Measurements from ENCODE around the gene ZNRF1. TPM values are rescaled to one million over a fixed set of nuclear protein-coding genes. Genes with fewer than 3 reads are reported as not detected.

The ZNRF1 gene
- polyA plus RNA-seq, 1 experiment: 24.1 TPM

GRCh38 chr16:75068085-75069031, 69.5 kb downstream of the ZNRF1 start:
- no peaks in the 10 kb centered on the region for H3K27me3 ChIP-seq (ENCODE audit: control insufficient read depth, insufficient read depth, low read length)
- H3K36me3 ChIP-seq (ENCODE audit: control insufficient read depth, insufficient read depth, low read length): no peaks in the 10 kb centered on the region
- no peak for TF ChIP-seq CTCF (IDR thresholded peaks at IDR 0.05; ENCODE audit: insufficient read depth, low read depth, low read length)
- no peak overlapping the region for H3K4me3 ChIP-seq (ENCODE audit: low read depth, low read length)
- ChIA-PET POLR2A (interaction anchor here (0.6 kb wide), 1 partner anchor 583 kb away, joined by 9 read pairs; no protein-coding TSS in a partner anchor), CTCF (no interaction called here)
- no peak for DNase-seq (ENCODE audit: low read depth)

GRCh38 chr16:75070012-75070841, 71.4 kb downstream of the ZNRF1 start:
- H3K27me3 ChIP-seq (ENCODE audit: control insufficient read depth, insufficient read depth, low read length): no peaks in the 10 kb centered on the region
- ChIA-PET POLR2A (no interaction called here), CTCF (interaction anchor here (0.8 to 2.3 kb wide), 3 partner anchors 20 to 41 kb away, joined by 3 to 6 read pairs (median 4); no protein-coding TSS in a partner anchor)
- TF ChIP-seq CTCF (IDR thresholded peaks at IDR 0.05; ENCODE audit: insufficient read depth, low read depth, low read length): no peak
- no peak for DNase-seq (ENCODE audit: low read depth)
- no peaks in the 10 kb centered on the region for H3K36me3 ChIP-seq (ENCODE audit: control insufficient read depth, insufficient read depth, low read length)
- H3K4me3 ChIP-seq (ENCODE audit: low read depth, low read length): no peak overlapping the region

DNA sequence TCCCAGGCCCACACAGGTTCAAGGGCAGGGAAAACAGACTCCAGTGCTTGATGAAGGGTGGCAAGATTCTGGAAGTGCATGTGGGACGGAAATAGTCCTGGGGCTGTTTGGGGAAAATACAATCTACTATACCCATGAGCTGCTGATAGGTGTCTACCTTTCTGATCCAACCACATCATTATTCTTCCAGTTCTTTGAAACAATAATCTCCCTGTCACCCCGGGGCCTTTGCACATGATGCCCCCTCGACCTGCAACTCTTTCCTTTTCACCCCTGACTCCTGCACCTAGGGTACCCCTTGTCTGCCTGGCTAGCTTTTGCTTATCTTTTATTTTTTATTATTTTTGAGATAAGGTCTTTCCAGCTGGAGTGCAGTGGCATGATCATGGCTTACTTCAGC, 72.8 kb downstream of the ZNRF1 start:
- H3K4me3 ChIP-seq (ENCODE audit: low read depth, low read length): no peak overlapping the region
- ChIA-PET POLR2A (no interaction called here), CTCF (interaction anchor here (0.8 to 2.3 kb wide), 3 partner anchors 15 to 39 kb away, joined by 3 to 6 read pairs (median 4); no protein-coding TSS in a partner anchor)
- no peaks in the 10 kb centered on the region for H3K36me3 ChIP-seq (ENCODE audit: control insufficient read depth, insufficient read depth, low read length)
- no peak for TF ChIP-seq CTCF (IDR thresholded peaks at IDR 0.05; ENCODE audit: insufficient read depth, low read depth, low read length)
- H3K27me3 ChIP-seq (ENCODE audit: control insufficient read depth, insufficient read depth, low read length): no peaks in the 10 kb centered on the region
- no peak for DNase-seq (ENCODE audit: low read depth)

GRCh38 chr16:75072239-75072947, 73.6 kb downstream of the ZNRF1 start:
- Histone ChIP-seq H3K36me3 (ENCODE audit: control insufficient read depth, insufficient read depth, low read length) (no peaks in the 10 kb centered on the region), H3K27me3 (ENCODE audit: control insufficient read depth, insufficient read depth, low read length) (no peaks in the 10 kb centered on the region), H3K4me3 (ENCODE audit: low read depth, low read length) (no peak overlapping the region)
- no peak for TF ChIP-seq CTCF (IDR thresholded peaks at IDR 0.05; ENCODE audit: insufficient read depth, low read depth, low read length)
- no peak for DNase-seq (ENCODE audit: low read depth)
- CTCF ChIA-PET: interaction anchor here (0.6 to 1.1 kb wide), 4 partner anchors 16 to 39 kb away, joined by 3 to 4 read pairs (median 4); no protein-coding TSS in a partner anchor
- POLR2A ChIA-PET: no interaction called here
